ENCODE results near the gene TYW1B.

- TF ChIP-seq TAF1 (IDR thresholded peaks at IDR 0.05; ENCODE audit: borderline replicate concordance, insufficient read depth, low read length) (no peak), SIN3A (IDR thresholded peaks at IDR 0.05; ENCODE audit: borderline replicate concordance, insufficient read depth, low read length) (no peak), POLR2AphosphoS5 (IDR thresholded peaks at IDR 0.05; ENCODE audit: low read depth, low read length) (no peak), REST (IDR thresholded peaks at IDR 0.05; ENCODE audit: insufficient read depth in 1 of 2, low read depth in 2 of 2, low read length in 2 of 2) (no peak), FOXP2 (optimal IDR thresholded peaks at IDR 0.05; ENCODE audit: borderline replicate concordance, extremely low read depth, extremely low read length, insufficient read depth) (no peak)
These were observed 118.1 kb downstream of the TYW1B start for GRCh38 chr7:72709909-72710308.

Measured in PFSK-1 (cell line).